Measurements from ENCODE around the gene MCM10.

DNA sequence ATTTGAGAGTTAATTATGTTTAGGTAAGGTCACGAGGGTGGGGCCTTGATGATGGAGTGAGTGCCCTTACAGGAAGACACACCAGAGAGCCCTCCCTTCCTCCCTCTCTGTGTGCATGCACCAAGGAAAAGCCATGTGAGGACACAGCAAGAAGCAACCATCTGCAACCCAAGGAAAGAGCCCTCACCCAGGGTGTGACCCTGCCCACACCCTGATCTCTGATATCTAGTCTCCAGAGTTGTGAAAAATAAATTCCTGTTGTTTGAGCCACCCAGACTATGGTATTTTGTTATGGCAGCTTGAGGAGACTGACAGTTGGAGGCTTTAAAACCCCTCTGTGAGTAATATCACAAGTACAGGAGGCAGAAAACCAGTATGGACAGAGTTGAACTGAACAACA, 15.0 kb upstream of the MCM10 start:
- TF ChIP-seq CTCF (IDR thresholded peaks at IDR 0.05; ENCODE audit: low read length), result no peak
- no peak for TF ChIP-seq EZH2 (optimal IDR thresholded peaks at IDR 0.05; ENCODE audit: low read depth, low read length)

Measured in MM.1S (cell line).